GM12878 (cell line): Measurements from ENCODE around the gene MRPL22. TPM values are rescaled to one million over a fixed set of nuclear protein-coding genes. Genes with fewer than 3 reads are reported as not detected.

Experiments
- ATAC-seq: fragments of 200-7000 bp; cut with Tn5 transposase; 3 replicates; pipeline ENCODE4 v1.9.1; 2020; ENCODE audit warnings: mild to moderate bottlenecking, moderate library complexity
- BruUV-seq: library from RNA; stranded (reverse); fragments of 400-500 nt; replicated peaks from 2 replicates; lab custom pipeline; 2021; lab: Mats Ljungman, UMichigan
- CTCF ChIA-PET: fragments of 300-600 bp; sonication (Branson Sonifier 250); formaldehyde crosslinking; extraction: SDS; loops from one replicate; lab custom pipeline; 2021; ENCODE audit warnings: inconsistent platforms; lab: Yijun Ruan, JAX
- POLR2A ChIA-PET: fragments of 350-600 bp; formaldehyde crosslinking; extraction: SDS; loops from one replicate; lab custom pipeline; 2021; ENCODE audit warnings: inconsistent platforms; lab: Charles Lee
- RAD21 ChIA-PET: fragments of 300-600 bp; sonication (Branson Sonifier 250); formaldehyde crosslinking; loops from one replicate; lab custom pipeline; 2023; ENCODE audit warnings: antibody characterized with exemption; ENCODE audit not compliant: unreplicated experiment; lab: Charles Lee
- SMC1A ChIA-PET: fragments of 300-600 bp; sonication (Branson Sonifier 250); formaldehyde crosslinking; loops from one replicate; lab custom pipeline; 2023; ENCODE audit not compliant: unreplicated experiment, uncharacterized antibody; lab: Charles Lee
- DNase-seq: peaks from one replicate; pipeline ENCODE4 v3.0.0-alpha.2; 2011; ENCODE audit warnings: low read depth, low spot score
- FAIRE-seq: peaks from 3 replicates; lab custom pipeline; 2011; peaks lifted over from hg19 to GRCh38; lab: Jason Lieb, UNC
- H2AFZ ChIP-seq: 2 replicates; pipeline ENCODE4 v1.6.0; 2011; ENCODE audit warnings: low read depth, low read length, control low read depth; ENCODE audit not compliant: control insufficient read depth
- H3K27ac ChIP-seq: 2 replicates; pipeline ENCODE4 v1.5.1; 2011; ENCODE audit warnings: control low read depth; ENCODE audit not compliant: control insufficient read depth, insufficient read depth
- H3K27me3 ChIP-seq, 2 experiments: replicated peaks in 1 of 2; 2 replicates each; pipeline versions ENCODE4 v1.6.0 to v1.6.1; 2011; ENCODE audit warnings: low read length in 1 of 2; ENCODE audit not compliant: control insufficient read depth in 2 of 2, insufficient read depth in 2 of 2
- H3K36me3 ChIP-seq, 2 experiments: 2 replicates each; pipeline ENCODE4 v1.5.1; 2011; ENCODE audit warnings: low read length in 1 of 2; ENCODE audit not compliant: control insufficient read depth in 2 of 2, insufficient read depth in 2 of 2
- H3K4me1 ChIP-seq: 2 replicates; pipeline ENCODE4 v1.6.1; 2011; ENCODE audit warnings: mild to moderate bottlenecking, low read length, moderate library complexity, mixed read lengths; ENCODE audit not compliant: control insufficient read depth, insufficient read depth
- H3K4me2 ChIP-seq: 2 replicates; pipeline ENCODE4 v1.6.0; 2011; ENCODE audit warnings: control low read depth; ENCODE audit not compliant: control insufficient read depth, insufficient read depth
- H3K4me3 ChIP-seq: fragments of 200-600 bp; sonication (generic); 2 replicates; pipeline ENCODE4 v1.5.1; 2016
- H3K79me2 ChIP-seq: 2 replicates; pipeline ENCODE4 v1.6.0; 2011; ENCODE audit warnings: low read length; ENCODE audit not compliant: control insufficient read depth, insufficient read depth
- H3K9ac ChIP-seq: 2 replicates; pipeline ENCODE4 v1.8.0; 2011; ENCODE audit warnings: low read length, control low read depth, mixed read lengths; ENCODE audit not compliant: control insufficient read depth, insufficient read depth
- H3K9me3 ChIP-seq: replicated peaks from 3 replicates; pipeline ENCODE4 v1.5.1; 2011; ENCODE audit warnings: mild to moderate bottlenecking, low read length; ENCODE audit not compliant: control insufficient read depth, insufficient read depth
- H4K20me1 ChIP-seq: 2 replicates; pipeline ENCODE4 v1.6.0; 2011; ENCODE audit not compliant: control insufficient read depth, insufficient read depth
- ATF2 ChIP-seq: IDR thresholded peaks from 2 replicates; pipeline ENCODE4 v1.6.1; 2012; ENCODE audit warnings: low read length, inconsistent platforms
- CUX1 ChIP-seq: IDR thresholded peaks from 2 replicates; pipeline ENCODE4 v1.6.1; 2012; ENCODE audit warnings: improper control_type of control experiment, low read depth, low read length; ENCODE audit not compliant: insufficient replicate concordance
- E2F8 ChIP-seq: fragments of 450-650 bp; IDR thresholded peaks from 2 replicates; pipeline ENCODE4 v1.6.1; 2018; ENCODE audit warnings: mild to moderate bottlenecking, low read depth, moderate library complexity; ENCODE audit not compliant: partially characterized antibody
- EP300 ChIP-seq, 2 experiments: fragments of 150-350 bp in 1 of 2; IDR thresholded peaks; 2 replicates each; pipeline ENCODE4 v1.6.1; 2011 to 2012; ENCODE audit warnings: low read depth in 2 of 2, low read length in 2 of 2, borderline replicate concordance in 1 of 2, improper control_type of control experiment in 1 of 2, inconsistent platforms in 1 of 2; ENCODE audit not compliant: control insufficient read depth in 1 of 2
- HDAC6 ChIP-seq: fragments of 200-600 bp; sonication (generic); IDR thresholded peaks from one replicate; pipeline ENCODE4 v1.8.0; 2017; ENCODE audit warnings: antibody characterized with exemption; ENCODE audit not compliant: unreplicated experiment
- IKZF2 ChIP-seq, 2 experiments: fragments of 450-650 bp; IDR thresholded peaks; 2 replicates each; pipeline ENCODE4 v1.6.1; 2017; ENCODE audit warnings: mild to moderate bottlenecking in 2 of 2, moderate library complexity in 2 of 2
- MXI1 ChIP-seq: fragments of 150-350 bp; IDR thresholded peaks from 2 replicates; pipeline ENCODE4 v1.6.1; 2011; ENCODE audit warnings: low read depth, mild to moderate bottlenecking, inconsistent platforms, low read length, improper control_type of control experiment
- SUZ12 ChIP-seq: fragments of 200-600 bp; sonication (generic); IDR thresholded peaks from one replicate; pipeline ENCODE4 v1.6.1; 2018; ENCODE audit warnings: antibody characterized with exemption, mild to moderate bottlenecking; ENCODE audit not compliant: unreplicated experiment
- ZZZ3 ChIP-seq: IDR thresholded peaks from 2 replicates; pipeline ENCODE4 v1.6.1; 2011; ENCODE audit warnings: low read depth; ENCODE audit not compliant: control insufficient read depth, insufficient read length
- WGBS: methylation state at CpG from one replicate; pipeline ENCODE4 v1.1.6; 2016; ENCODE audit warnings: low lambda C conversion rate; ENCODE audit not compliant: insufficient replicate concordance, insufficient coverage; ENCODE audit errors: missing lambda C conversion rate; 5-methylcytosine and 5-hydroxymethylcytosine counted together
- in situ Hi-C: fragments of 300-500 bp; cut with MboI; formaldehyde crosslinking; loops from 9 replicates; pipeline ENCODE4 v1.14.3; 2018; ENCODE audit warnings: mixed read lengths
- intact Hi-C: fragments of 100-400 bp; cut with micrococcal nuclease; formaldehyde crosslinking; loops from one replicate; pipeline ENCODE4 v1.14.2; 2022; ENCODE audit not compliant: unreplicated experiment
- polyA plus RNA-seq, 11 experiments: library from polyadenylated mRNA; depleted of rRNA in 4 of 11; unstranded in 6 of 11; stranded (reverse) in 5 of 11; fragments of >200 nt; fragmentation: Nextera tagmentation in 4 of 11; fragmentation: Illumina TruSeq in 1 of 11; extraction: Ambion mirVana in 4 of 11; extraction: Trizol in 1 of 11; gene quantifications; 1 replicate in 1 of 11; 2 replicates in 10 of 11; pipeline versions ENCODE4 v1.2.1 to v1.2.3, GENCODE V29; 2011 to 2016; ENCODE audit warnings: inconsistent platforms in 2 of 11, missing spikeins in 2 of 11, low read depth in 1 of 11
- total RNA-seq, 4 experiments: library from RNA; depleted of rRNA in 3 of 4; stranded (reverse); fragments of >200 nt in 3 of 4; fragmentation: Illumina TruSeq in 1 of 4; extraction: Trizol in 1 of 4; gene quantifications; 2 replicates each; pipeline versions ENCODE4 v1.2.1 to v1.2.3, GENCODE V29; 2013 to 2021

MRPL22 gene
- total and polyA plus RNA-seq, 10 of the 15 experiments (the other 5 are each of a cell fraction or from before 2014, with no cell fraction given), result 29.7 to 318 (median 93.4) TPM

GRCh38 chr5:154892369-154892771 is 48.5 kb upstream of the MRPL22 start:
- Histone ChIP-seq H3K36me3 (peaks cover 18 to 32% of the 10 kb centered on the region in 2 experiments), H2AFZ (no peak overlapping the region), H3K79me2 (no peaks in the 10 kb centered on the region), H3K4me3 (no peak overlapping the region), H3K27me3 (no peaks in the 10 kb centered on the region), H4K20me1 (no peaks in the 10 kb centered on the region), H3K4me1 (no peaks in the 10 kb centered on the region), H3K27ac (no peak overlapping the region), H3K9ac (no peak overlapping the region), H3K4me2 (no peak overlapping the region), H3K9me3 (no peaks in the 10 kb centered on the region)
- in situ Hi-C loops, result no loop called here
- ChIA-PET CTCF (no interaction called here), POLR2A (interaction anchor here (0.6 kb wide), 1 partner anchor 242 kb away, joined by 6 read pairs; no protein-coding TSS in a partner anchor), SMC1A (no interaction called here), RAD21 (interaction anchor here (0.6 kb wide), 1 partner anchor 15 kb away, joined by 3 read pairs; no protein-coding TSS in a partner anchor)
- BruUV-seq, result no TSS peak
- FAIRE-seq (no peak), DNase-seq (no peak), ATAC-seq (no peak)
- WGBS, result 87% methylated on average over 13 of the region's 13 CpGs
- intact Hi-C loops, result no loop called here
- TF ChIP-seq MXI1, result no peak
- TF ChIP-seq CUX1, result no peak
- TF ChIP-seq SUZ12, result no peak
- no peak for TF ChIP-seq EP300 (IDR thresholded peaks at IDR 0.05; ENCODE audit: borderline replicate concordance in 1 of 2, control insufficient read depth in 1 of 2, low read depth in 2 of 2, low read length in 2 of 2)
- TF ChIP-seq HDAC6, result no peak
- no peak for TF ChIP-seq E2F8
- no peak for TF ChIP-seq ATF2
- TF ChIP-seq IKZF2 (IDR thresholded peaks at IDR 0.05), result no peak
- TF ChIP-seq ZZZ3, result no peak
